Spleen (tissue), 11 donors: Measurements from ENCODE around the gene CERS5. TPM values are rescaled to one million over a fixed set of nuclear protein-coding genes. Genes with fewer than 3 reads are reported as not detected.

Experiments used
- DNase-seq: peaks from one replicate; pipeline ENCODE4 v3.0.0-alpha.2; 2020
- H3K27ac ChIP-seq, 8 donors: fragments of 200-600 bp; sonication (generic) in 7 of 8; 1 replicate in 4 of 8; 2 replicates in 4 of 8; pipeline versions ENCODE4 v1.5.0 to v1.8.0; 2016 to 2021; ENCODE audit warnings: inconsistent platforms in 4 of 8, mild to moderate bottlenecking in 4 of 8, moderate library complexity in 1 of 8
- H3K27me3 ChIP-seq, 7 donors: fragments of 200-600 bp; sonication (generic) in 6 of 7; replicated peaks in 1 of 7; 1 replicate in 4 of 7; 2 replicates in 3 of 7; pipeline versions ENCODE4 v1.5.0 to v1.8.0; 2016 to 2021; ENCODE audit warnings: inconsistent platforms in 3 of 7, mild to moderate bottlenecking in 1 of 7
- H3K36me3 ChIP-seq, 6 donors: fragments of 200-600 bp; sonication (generic) in 5 of 6; 1 replicate in 4 of 6; 2 replicates in 2 of 6; pipeline versions ENCODE4 v1.5.0 to v1.8.0; 2016 to 2021; ENCODE audit warnings: inconsistent platforms in 2 of 6
- H3K4me1 ChIP-seq, 6 donors: fragments of 200-600 bp; sonication (generic) in 5 of 6; 1 replicate in 3 of 6; 2 replicates in 3 of 6; pipeline versions ENCODE4 v1.5.0 to v1.8.0; 2016 to 2021; ENCODE audit warnings: inconsistent platforms in 3 of 6
- H3K4me3 ChIP-seq, 8 donors: fragments of 200-600 bp; sonication (generic) in 7 of 8; 1 replicate in 4 of 8; 2 replicates in 4 of 8; pipeline versions ENCODE4 v1.5.0 to v1.8.0; 2016 to 2021; ENCODE audit warnings: inconsistent platforms in 4 of 8, mild to moderate bottlenecking in 4 of 8, moderate library complexity in 2 of 8
- H3K9me3 ChIP-seq, 8 donors: fragments of 200-600 bp; sonication (generic) in 7 of 8; 1 replicate in 4 of 8; 2 replicates in 4 of 8; pipeline versions ENCODE4 v1.5.0 to v1.8.0; 2016 to 2021; ENCODE audit warnings: inconsistent platforms in 4 of 8
- CTCF ChIP-seq, 11 experiments: fragments of 200-600 bp in 7 of 11; fragments of 450-650 bp in 4 of 11; sonication (generic) in 4 of 11; IDR thresholded peaks in 8 of 11; conservative IDR thresholded peaks in 3 of 11; 1 replicate in 7 of 11; 2 replicates in 4 of 11; pipeline versions ENCODE4 v1.4.0 to v1.8.0; 2016 to 2021; ENCODE audit warnings: antibody characterized with exemption in 11 of 11, inconsistent platforms in 4 of 11, mild to moderate bottlenecking in 1 of 11
- POLR2A ChIP-seq, 3 donors: fragments of 450-650 bp; IDR thresholded peaks; one replicate each; pipeline ENCODE4 v1.5.1; 2017; ENCODE audit warnings: antibody characterized with exemption in 3 of 3, mild to moderate bottlenecking in 1 of 3
- POLR2AphosphoS5 ChIP-seq, 3 donors: sonication (generic); formaldehyde crosslinking; IDR thresholded peaks; one replicate each; pipeline ENCODE4 v1.5.1; 2017; ENCODE audit warnings: antibody characterized with exemption in 3 of 3
- WGBS, 5 donors: extraction: QIAGEN DNeasy Blood & Tissue Kit in 3 of 5; methylation state at CpG; one replicate each; pipeline versions ENCODE4 v1.1.5 to v1.1.7; 2013 to 2018; 5-methylcytosine and 5-hydroxymethylcytosine counted together
- intact Hi-C: fragments of 100-400 bp; cut with DNase I; formaldehyde crosslinking; loops from one replicate; pipeline ENCODE4 v1.15.0; 2023; ENCODE audit warnings: low total_unique reads
- polyA plus RNA-seq, 3 donors: library from polyadenylated mRNA; stranded (reverse); fragments of 200-250 nt; gene quantifications; one replicate each; pipeline ENCODE4 v1.2.1, GENCODE V29; 2013
- total RNA-seq, 7 donors: library from RNA; depleted of rRNA in 3 of 7; stranded (reverse); fragments of >200 nt in 3 of 7; fragmentation: NEBNext Ultra II Directional in 4 of 7; extraction: Animal tissue kit (Norgen Biotek cat#: 25700) in 4 of 7; gene quantifications; one replicate each; pipeline versions ENCODE4 v1.1.0 to v1.2.1, GENCODE V29; 2016 to 2021
- donor health status: healthy with polysubstance abuse.
- donor health status: DM: no; HTN: no; CAD: no; lungs with moderate emphysema.
- donor health status: DM: no; HTN: no; CAD: no.
- donor health status: Bipolar disorder and iron deficiency.
- donor health status: healthy.
- donor health status: DM: no; HTN: no; CAD: no.
- donor health status: DM: yes; HTN: yes; CAD: no.

CERS5 gene
- total and polyA plus RNA-seq, 10 donors = 21.8 to 90.8 (median 43.6) TPM

- Histone ChIP-seq H3K4me3 (no peak overlapping the region), H3K27me3 (no peaks in the 10 kb centered on the region), H3K27ac (no peak overlapping the region), H3K4me1 (peaks cover 7 to 43% (median 27%) of the 10 kb centered on the region in 6 donors), H3K36me3 (peaks cover 0 to 42% (median 22%) of the 10 kb centered on the region in 6 donors), H3K9me3 (no peaks in the 10 kb centered on the region)
- WGBS, 5 donors = 85 to 97% (median 94%) methylated on average over 5 of the region's 5 CpGs
- intact Hi-C loops = no loop called here
- no peak for DNase-seq
- no peak for TF ChIP-seq CTCF (IDR thresholded peaks at IDR 0.05 in 8 of 11, conservative IDR thresholded peaks at IDR 0.05 in 3 of 11)
- TF ChIP-seq POLR2A (IDR thresholded peaks at IDR 0.05) = no peak
- no peak for TF ChIP-seq POLR2AphosphoS5 (IDR thresholded peaks at IDR 0.05)
These were observed 17.1 kb upstream of the CERS5 start for GRCh38 chr12:50184261-50184660.

DNA sequence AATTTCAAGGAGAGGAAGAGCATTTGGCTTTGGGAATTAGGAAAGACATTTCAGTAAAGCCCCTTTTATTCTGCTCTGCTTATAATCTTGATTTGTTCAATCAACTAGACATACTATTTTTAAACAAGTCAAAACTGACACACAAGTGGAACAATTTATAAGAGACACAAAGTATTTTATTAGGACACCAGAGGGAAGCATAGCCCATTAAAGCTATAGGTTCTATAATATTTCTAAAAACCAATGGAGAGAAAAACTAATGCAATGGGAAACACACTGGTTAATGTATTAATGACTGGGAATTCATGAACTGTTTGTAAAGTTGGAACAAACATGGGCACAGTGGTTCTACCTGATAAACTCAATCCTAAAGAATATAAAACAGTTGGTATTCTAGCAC, 15.3 kb upstream of the CERS5 start:
- no peak for TF ChIP-seq CTCF (IDR thresholded peaks at IDR 0.05 in 8 of 11, conservative IDR thresholded peaks at IDR 0.05 in 3 of 11)
- no peak for TF ChIP-seq POLR2AphosphoS5 (IDR thresholded peaks at IDR 0.05)
- TF ChIP-seq POLR2A (IDR thresholded peaks at IDR 0.05) = no peak
- no peak overlapping the region for H3K27ac ChIP-seq
- no peaks in the 10 kb centered on the region for H3K9me3 ChIP-seq
- H3K4me1 ChIP-seq = peaks cover 3 to 25% (median 13%) of the 10 kb centered on the region in 6 donors
- peaks cover 0 to 60% (median 31%) of the 10 kb centered on the region in 6 donors for H3K36me3 ChIP-seq
- no peak for DNase-seq
- intact Hi-C loops = no loop called here
- H3K27me3 ChIP-seq = no peaks in the 10 kb centered on the region
- H3K4me3 ChIP-seq = no peak overlapping the region

- no peaks in the 10 kb centered on the region for H3K27me3 ChIP-seq
- no peak overlapping the region for H3K4me3 ChIP-seq
- 90 to 96% (median 96%) methylated on average over 4 of the region's 4 CpGs for WGBS, 5 donors
- DNase-seq = no peak
- no peaks in the 10 kb centered on the region for H3K9me3 ChIP-seq
- peaks cover 3 to 17% (median 12%) of the 10 kb centered on the region in 6 donors for H3K4me1 ChIP-seq
- H3K27ac ChIP-seq = peak overlapping the region in 1 of 8 donors; percentile 21
- TF ChIP-seq CTCF (IDR thresholded peaks at IDR 0.05 in 8 of 11, conservative IDR thresholded peaks at IDR 0.05 in 3 of 11) (no peak), POLR2A (IDR thresholded peaks at IDR 0.05) (no peak), POLR2AphosphoS5 (IDR thresholded peaks at IDR 0.05) (no peak)
- intact Hi-C loops = no loop called here
- H3K36me3 ChIP-seq = peaks cover 0 to 68% (median 38%) of the 10 kb centered on the region in 6 donors
These were observed 14.5 kb upstream of the CERS5 start for GRCh38 chr12:50181691-50182090.

DNA sequence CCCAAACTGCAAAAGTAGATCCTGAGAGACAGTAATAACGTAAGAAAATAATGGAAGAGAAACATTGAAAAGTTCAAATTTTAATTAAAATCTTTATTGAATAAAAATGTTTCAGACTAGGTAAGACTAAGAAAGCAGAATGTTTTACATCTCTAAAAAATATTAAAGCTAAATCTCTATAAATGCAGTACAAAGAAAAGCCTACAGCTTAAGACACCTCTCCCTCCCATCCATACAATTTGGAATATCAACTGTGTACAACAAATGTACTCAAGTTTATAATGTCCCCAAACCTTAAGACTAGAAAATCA, 8.5 kb upstream of the CERS5 start:
- TF ChIP-seq CTCF (IDR thresholded peaks at IDR 0.05 in 8 of 11, conservative IDR thresholded peaks at IDR 0.05 in 3 of 11) (peak in 2 of 11 experiments; percentile 25 to 42), POLR2A (IDR thresholded peaks at IDR 0.05) (no peak)
- H3K27ac ChIP-seq = no peak overlapping the region
- 26 to 52% (median 41%) methylated on average over 1 of the region's 1 CpG for WGBS, 5 donors

More for the DNA sequence above, 8.5 kb upstream of the CERS5 start:
- no peak for DNase-seq
- Histone ChIP-seq H3K36me3 (peaks cover 0 to 48% (median 33%) of the 10 kb centered on the region in 6 donors), H3K4me3 (no peak overlapping the region), H3K9me3 (no peaks in the 10 kb centered on the region), H3K27me3 (no peaks in the 10 kb centered on the region), H3K4me1 (no peaks in the 10 kb centered on the region)
- intact Hi-C loops = loop anchor here (2.0 kb wide), 1 partner anchor 101 kb away; no protein-coding TSS in a partner anchor
